ENCODE data around the gene ARMC5.

The ARMC5 gene

DNA sequence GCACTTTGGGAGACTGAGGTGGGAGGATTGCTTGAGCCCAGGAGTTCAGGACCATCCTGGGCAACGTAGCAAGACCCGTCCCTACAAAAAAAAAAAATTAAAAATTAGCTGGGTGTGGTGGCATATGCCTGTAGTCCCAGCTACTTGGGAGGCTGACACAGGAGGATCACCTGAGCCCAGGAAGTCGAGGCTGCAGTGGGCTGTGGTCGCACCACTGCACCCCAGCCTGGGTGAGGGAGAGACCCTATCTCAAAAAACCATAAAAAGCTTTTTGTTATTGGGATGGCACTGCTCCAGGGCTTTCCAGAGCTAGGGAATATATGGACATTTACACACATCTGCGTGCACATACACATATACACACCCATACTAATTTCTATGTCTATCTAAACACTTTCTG is 8.1 kb upstream of the ARMC5 start:
- no peaks in the 10 kb centered on the region for H3K27me3 ChIP-seq (replicated peaks; ENCODE audit: control insufficient read depth, insufficient read depth, low read length, poor library complexity, severe bottlenecking)
- H3K27ac ChIP-seq (ENCODE audit: insufficient read depth, low read length, poor library complexity, severe bottlenecking) = no peak overlapping the region
- H3K4me3 ChIP-seq (ENCODE audit: insufficient read depth, low read depth, low read length, poor library complexity, severe bottlenecking) = no peak overlapping the region
- H3K36me3 ChIP-seq (ENCODE audit: control insufficient read depth, insufficient read depth, low read length) = no peaks in the 10 kb centered on the region
- H3K4me1 ChIP-seq (ENCODE audit: control insufficient read depth, insufficient read depth, low read length, poor library complexity, severe bottlenecking) = peaks cover 3% of the 10 kb centered on the region
- DNase-seq = no peak
- H3K9me3 ChIP-seq (ENCODE audit: control insufficient read depth, low read length) = no peaks in the 10 kb centered on the region

DNA sequence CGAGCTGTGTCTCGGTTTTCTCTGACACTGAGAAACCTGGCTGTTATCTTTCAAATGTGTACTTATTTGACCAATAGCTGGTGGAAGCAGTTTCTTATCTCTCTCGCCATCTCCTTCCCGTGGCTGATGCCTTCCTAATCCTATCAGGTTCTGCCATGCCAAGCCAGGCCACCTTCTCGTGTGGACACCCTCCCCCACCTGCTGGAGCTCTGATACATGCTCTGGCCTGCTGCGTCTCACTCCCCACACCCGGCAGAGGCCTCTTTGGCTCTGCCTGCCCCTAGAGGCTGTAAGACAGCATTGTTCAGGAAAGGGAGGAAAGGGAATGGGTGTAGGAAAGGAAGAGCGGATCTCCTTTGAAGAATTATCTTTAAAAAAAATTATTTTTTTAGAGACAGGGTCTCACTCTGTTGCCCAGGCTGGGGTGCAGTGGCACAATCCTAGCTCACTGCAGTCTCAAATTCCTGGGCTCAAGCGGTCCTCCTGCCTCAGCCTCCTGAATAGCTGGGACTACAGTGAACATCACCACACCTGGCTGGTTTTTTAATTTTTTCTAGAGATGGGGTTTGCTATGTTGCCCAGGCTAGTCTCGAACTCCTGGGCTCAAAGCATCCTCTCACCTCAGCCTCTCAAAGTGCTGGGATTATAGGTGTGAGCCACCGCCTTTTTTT is 7.5 kb upstream of the ARMC5 start:
- Histone ChIP-seq H3K4me1 (ENCODE audit: control insufficient read depth, insufficient read depth, low read length, poor library complexity, severe bottlenecking) (peaks cover 3% of the 10 kb centered on the region), H3K36me3 (ENCODE audit: control insufficient read depth, insufficient read depth, low read length) (no peaks in the 10 kb centered on the region), H3K27me3 (replicated peaks; ENCODE audit: control insufficient read depth, insufficient read depth, low read length, poor library complexity, severe bottlenecking) (no peaks in the 10 kb centered on the region), H3K27ac (ENCODE audit: insufficient read depth, low read length, poor library complexity, severe bottlenecking) (no peak overlapping the region), H3K4me3 (ENCODE audit: insufficient read depth, low read depth, low read length, poor library complexity, severe bottlenecking) (no peak overlapping the region), H3K9me3 (ENCODE audit: control insufficient read depth, low read length) (no peaks in the 10 kb centered on the region)
- DNase-seq = no peak

DNA sequence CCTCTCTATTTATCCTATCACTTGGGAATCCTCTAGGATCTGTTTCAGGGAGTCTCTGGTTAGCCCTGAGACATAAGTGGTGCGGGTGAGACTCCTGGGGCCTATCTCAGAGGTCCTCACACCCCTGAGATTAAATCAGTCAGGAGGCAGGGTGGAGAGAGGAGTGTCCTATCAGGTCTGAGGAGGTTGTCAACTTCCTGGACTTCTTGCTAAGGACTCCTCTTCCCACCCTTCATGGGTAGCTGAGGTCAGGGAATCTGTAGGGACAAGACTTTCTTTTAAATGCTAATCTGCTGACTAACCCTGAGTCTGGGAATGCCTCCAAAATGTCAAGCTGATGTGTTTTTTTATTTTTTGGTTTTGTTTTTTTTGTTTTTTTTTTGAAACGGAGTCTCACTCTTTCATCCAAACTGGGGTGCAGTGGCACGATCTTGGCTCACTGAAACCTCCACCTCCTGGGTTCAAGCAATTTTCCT is 6.6 kb upstream of the ARMC5 start:
- no peak for DNase-seq
- Histone ChIP-seq H3K9me3 (ENCODE audit: control insufficient read depth, low read length) (no peaks in the 10 kb centered on the region), H3K4me3 (ENCODE audit: insufficient read depth, low read depth, low read length, poor library complexity, severe bottlenecking) (no peak overlapping the region), H3K27me3 (replicated peaks; ENCODE audit: control insufficient read depth, insufficient read depth, low read length, poor library complexity, severe bottlenecking) (no peaks in the 10 kb centered on the region), H3K36me3 (ENCODE audit: control insufficient read depth, insufficient read depth, low read length) (no peaks in the 10 kb centered on the region), H3K27ac (ENCODE audit: insufficient read depth, low read length, poor library complexity, severe bottlenecking) (no peak overlapping the region), H3K4me1 (ENCODE audit: control insufficient read depth, insufficient read depth, low read length, poor library complexity, severe bottlenecking) (peaks cover 3% of the 10 kb centered on the region)

DNA sequence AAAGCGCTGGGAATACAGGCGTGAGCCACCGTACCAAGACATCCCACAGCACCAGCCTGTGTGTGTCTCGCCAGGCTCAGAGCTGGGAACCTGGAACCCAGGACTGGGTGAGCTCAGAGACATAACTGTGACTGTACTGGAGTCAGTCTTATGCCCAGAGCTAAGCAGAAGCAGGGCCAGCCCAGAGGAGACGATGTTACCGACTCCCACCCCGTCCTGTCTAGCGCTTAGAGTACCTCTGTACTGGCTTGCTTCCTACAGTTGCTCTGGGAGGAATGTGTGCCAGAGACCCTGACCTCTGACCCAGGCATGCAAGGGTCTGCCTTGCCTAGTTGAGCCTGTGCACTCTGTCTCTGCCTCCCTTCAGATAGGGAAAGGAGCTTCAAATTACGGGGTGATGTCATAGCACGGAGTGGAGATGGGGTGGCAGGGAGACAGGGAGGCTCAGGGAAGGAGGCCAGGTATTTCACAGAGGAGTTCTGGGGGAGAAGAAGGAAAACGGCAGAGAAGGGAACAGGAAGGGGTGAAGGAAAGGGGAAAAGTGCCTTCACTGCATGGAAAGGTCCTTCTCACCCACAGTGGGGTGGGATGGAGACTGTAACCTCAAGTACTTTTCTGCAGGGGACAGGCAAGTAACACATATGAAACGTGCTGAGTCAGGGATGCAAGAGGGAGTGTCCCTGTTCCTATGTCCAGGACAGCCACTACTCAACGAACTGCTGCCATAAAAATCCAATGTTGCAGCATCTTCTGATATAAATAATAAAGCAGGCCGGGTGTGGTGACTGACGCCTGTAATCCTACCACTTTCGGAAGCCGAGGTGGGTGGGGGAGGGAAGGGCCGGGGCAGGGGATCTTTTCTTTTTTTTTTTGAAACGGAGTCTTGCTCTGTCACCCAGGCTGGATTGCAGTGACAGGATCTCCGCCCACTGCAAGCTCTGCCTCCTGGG is 5.8 kb upstream of the ARMC5 start:
- Histone ChIP-seq H3K27me3 (replicated peaks; ENCODE audit: control insufficient read depth, insufficient read depth, low read length, poor library complexity, severe bottlenecking) (no peaks in the 10 kb centered on the region), H3K27ac (ENCODE audit: insufficient read depth, low read length, poor library complexity, severe bottlenecking) (no peak overlapping the region), H3K4me1 (ENCODE audit: control insufficient read depth, insufficient read depth, low read length, poor library complexity, severe bottlenecking) (peaks cover 11% of the 10 kb centered on the region), H3K36me3 (ENCODE audit: control insufficient read depth, insufficient read depth, low read length) (no peaks in the 10 kb centered on the region), H3K9me3 (ENCODE audit: control insufficient read depth, low read length) (no peaks in the 10 kb centered on the region), H3K4me3 (ENCODE audit: insufficient read depth, low read depth, low read length, poor library complexity, severe bottlenecking) (no peak overlapping the region)
- DNase-seq = no peak

DNA sequence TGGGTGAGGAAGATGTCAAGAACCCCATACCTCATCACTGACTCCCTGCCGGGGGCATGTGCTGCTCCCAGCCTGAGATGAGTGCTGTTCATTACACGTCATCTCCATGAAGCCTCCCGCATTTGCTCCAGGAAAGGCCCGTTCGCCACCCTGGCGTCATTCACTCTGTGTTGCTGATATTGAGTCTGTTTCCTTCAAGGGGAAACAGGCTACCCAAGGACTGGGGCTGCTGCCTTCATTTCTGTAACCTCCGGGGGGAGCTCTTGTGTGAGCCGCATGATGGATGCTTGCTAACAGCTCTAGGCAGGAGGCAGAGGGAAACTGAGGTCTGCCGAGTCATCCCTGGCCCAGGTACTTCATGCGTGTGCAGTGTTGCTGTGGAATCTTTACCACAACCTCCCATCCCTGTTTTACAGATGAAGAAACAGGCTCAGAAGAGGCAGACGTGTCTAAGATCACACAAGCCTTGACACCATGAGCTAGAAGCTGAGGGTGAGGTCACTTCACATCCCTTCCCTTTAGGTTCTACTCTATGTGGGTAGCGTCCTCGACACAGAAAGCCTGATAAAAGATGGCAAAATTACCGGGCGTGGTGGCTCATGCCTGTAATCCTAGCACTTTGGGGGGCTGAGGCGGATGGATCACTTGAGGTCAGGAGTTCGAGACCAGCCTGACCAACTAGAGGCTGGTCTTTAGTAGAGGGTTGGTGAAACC is 3.5 kb upstream of the ARMC5 start:
- Histone ChIP-seq H3K27me3 (replicated peaks; ENCODE audit: control insufficient read depth, insufficient read depth, low read length, poor library complexity, severe bottlenecking) (no peaks in the 10 kb centered on the region), H3K4me1 (ENCODE audit: control insufficient read depth, insufficient read depth, low read length, poor library complexity, severe bottlenecking) (peaks cover 25% of the 10 kb centered on the region), H3K4me3 (ENCODE audit: insufficient read depth, low read depth, low read length, poor library complexity, severe bottlenecking) (no peak overlapping the region), H3K36me3 (ENCODE audit: control insufficient read depth, insufficient read depth, low read length) (no peaks in the 10 kb centered on the region), H3K27ac (ENCODE audit: insufficient read depth, low read length, poor library complexity, severe bottlenecking) (no peak overlapping the region), H3K9me3 (ENCODE audit: control insufficient read depth, low read length) (no peaks in the 10 kb centered on the region)
- no peak for DNase-seq

DNA sequence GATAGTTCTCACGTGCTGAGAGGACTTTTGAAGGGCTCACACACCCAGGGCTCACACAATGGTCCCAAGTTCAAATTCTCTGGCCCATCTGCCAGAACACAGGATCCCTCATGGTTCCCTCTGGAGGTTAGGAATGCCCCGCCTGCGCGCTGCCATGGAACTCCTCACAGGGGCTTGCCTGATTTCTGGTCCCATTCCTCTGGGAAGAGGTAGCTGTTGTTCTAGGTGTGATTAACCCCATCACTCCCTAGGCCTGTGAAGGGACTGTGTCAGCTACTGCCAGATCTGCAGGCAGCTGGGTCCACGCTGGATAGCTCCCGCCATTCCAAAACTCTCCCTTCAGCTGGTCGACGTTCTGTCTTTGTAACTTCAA is 2.3 kb upstream of the ARMC5 start:
- Histone ChIP-seq H3K27me3 (replicated peaks; ENCODE audit: control insufficient read depth, insufficient read depth, low read length, poor library complexity, severe bottlenecking) (no peaks in the 10 kb centered on the region), H3K4me3 (ENCODE audit: insufficient read depth, low read depth, low read length, poor library complexity, severe bottlenecking) (no peak overlapping the region), H3K27ac (ENCODE audit: insufficient read depth, low read length, poor library complexity, severe bottlenecking) (no peak overlapping the region), H3K4me1 (ENCODE audit: control insufficient read depth, insufficient read depth, low read length, poor library complexity, severe bottlenecking) (peaks cover 25% of the 10 kb centered on the region), H3K36me3 (ENCODE audit: control insufficient read depth, insufficient read depth, low read length) (no peaks in the 10 kb centered on the region), H3K9me3 (ENCODE audit: control insufficient read depth, low read length) (no peaks in the 10 kb centered on the region)
- DNase-seq = no peak

DNA sequence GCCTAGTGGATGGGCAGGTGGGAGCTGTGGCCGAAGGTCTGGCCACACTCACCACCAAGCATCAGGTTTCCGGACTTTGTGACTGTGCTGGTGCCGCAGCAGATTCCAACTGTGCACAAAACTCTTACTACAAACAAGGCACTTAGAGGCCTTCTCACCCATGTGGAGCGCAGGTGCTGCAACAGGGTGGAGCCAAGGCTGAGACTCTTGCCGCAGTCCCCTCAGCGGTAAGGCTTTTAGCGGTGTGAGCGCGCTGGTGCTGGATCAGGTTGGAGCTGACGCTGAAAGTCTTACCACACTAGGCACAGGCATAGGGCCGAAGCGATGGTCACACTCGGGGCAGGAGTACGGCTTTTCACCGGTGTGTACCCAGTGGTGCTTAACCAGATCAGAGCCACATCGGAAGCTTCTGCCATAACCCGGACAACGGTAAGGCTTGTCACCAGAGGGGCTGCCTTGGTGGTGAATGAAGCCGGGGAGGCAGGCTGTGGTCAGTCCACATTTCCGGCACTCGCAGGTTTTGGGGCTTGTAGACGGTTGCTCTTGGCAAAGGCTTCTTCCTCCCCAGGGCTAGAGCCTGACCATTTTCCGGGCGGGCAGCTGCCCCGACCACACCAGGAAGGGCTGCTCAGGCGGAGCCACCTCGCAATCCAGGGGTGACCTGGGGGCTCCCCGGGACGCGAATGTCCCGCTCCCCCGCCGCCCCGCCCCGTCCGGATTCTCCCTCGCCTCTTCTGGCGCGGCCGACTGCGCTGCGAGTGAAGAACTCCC is 1.0 kb upstream of the ARMC5 start:
- Histone ChIP-seq H3K4me3 (ENCODE audit: insufficient read depth, low read depth, low read length, poor library complexity, severe bottlenecking) (peak overlapping the region; percentile 86), H3K4me1 (ENCODE audit: control insufficient read depth, insufficient read depth, low read length, poor library complexity, severe bottlenecking) (peaks cover 25% of the 10 kb centered on the region), H3K27ac (ENCODE audit: insufficient read depth, low read length, poor library complexity, severe bottlenecking) (peak overlapping the region; percentile 99), H3K36me3 (ENCODE audit: control insufficient read depth, insufficient read depth, low read length) (peaks cover 5% of the 10 kb centered on the region), H3K9me3 (ENCODE audit: control insufficient read depth, low read length) (no peaks in the 10 kb centered on the region), H3K27me3 (replicated peaks; ENCODE audit: control insufficient read depth, insufficient read depth, low read length, poor library complexity, severe bottlenecking) (no peaks in the 10 kb centered on the region)
- peak; percentile 45 to 60 (median 56) for DNase-seq

DNA sequence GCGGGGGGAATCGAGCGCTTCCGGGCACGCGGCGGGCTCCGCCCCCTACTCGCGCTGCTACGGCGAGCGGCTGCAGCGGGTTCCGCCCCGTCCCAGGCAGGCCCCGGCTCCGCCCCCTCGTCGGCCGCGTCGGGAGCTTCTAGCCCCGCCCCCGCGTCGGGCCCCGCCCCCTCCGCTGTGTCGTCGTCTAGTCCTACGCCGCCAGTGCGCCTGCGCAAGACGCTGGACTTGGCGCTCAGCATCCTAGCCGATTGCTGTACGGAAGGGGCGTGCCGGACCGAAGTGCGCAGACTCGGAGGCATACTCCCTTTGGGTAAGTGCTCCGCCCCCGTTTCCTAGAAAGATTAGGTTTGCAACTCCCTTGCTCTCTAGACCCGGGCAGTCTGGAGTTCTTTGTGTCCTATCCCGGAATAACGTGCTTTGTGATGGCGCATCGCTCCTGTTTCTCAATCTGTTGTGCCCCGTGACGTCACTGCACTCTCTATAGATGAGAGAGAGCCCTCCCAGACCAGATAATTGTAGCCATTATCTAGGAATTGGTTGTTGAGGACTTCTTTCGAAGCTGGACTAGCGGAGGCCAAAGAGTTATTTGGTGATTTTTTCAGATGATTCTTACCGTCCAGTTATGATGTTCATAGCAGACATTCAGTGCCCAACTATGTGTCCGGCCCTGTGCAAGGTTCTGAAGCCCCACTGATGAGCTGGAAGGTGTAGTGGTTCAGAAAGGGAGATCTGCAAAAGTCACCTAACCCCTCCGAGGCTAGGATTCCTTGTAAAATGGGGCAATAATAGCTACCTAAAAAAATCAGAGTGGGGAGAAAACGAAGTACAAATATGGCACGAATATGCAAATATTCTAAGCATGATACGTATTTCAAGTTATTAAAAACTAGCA is 633 bp downstream of the ARMC5 start:
- Histone ChIP-seq H3K4me3 (ENCODE audit: insufficient read depth, low read depth, low read length, poor library complexity, severe bottlenecking) (peak overlapping the region; percentile 86), H3K27me3 (replicated peaks; ENCODE audit: control insufficient read depth, insufficient read depth, low read length, poor library complexity, severe bottlenecking) (no peaks in the 10 kb centered on the region), H3K4me1 (ENCODE audit: control insufficient read depth, insufficient read depth, low read length, poor library complexity, severe bottlenecking) (peaks cover 25% of the 10 kb centered on the region), H3K36me3 (ENCODE audit: control insufficient read depth, insufficient read depth, low read length) (peaks cover 10% of the 10 kb centered on the region), H3K9me3 (ENCODE audit: control insufficient read depth, low read length) (no peaks in the 10 kb centered on the region), H3K27ac (ENCODE audit: insufficient read depth, low read length, poor library complexity, severe bottlenecking) (peak overlapping the region; percentile 99)
- peak; percentile 99 to 100 (median 100) for DNase-seq

DNA sequence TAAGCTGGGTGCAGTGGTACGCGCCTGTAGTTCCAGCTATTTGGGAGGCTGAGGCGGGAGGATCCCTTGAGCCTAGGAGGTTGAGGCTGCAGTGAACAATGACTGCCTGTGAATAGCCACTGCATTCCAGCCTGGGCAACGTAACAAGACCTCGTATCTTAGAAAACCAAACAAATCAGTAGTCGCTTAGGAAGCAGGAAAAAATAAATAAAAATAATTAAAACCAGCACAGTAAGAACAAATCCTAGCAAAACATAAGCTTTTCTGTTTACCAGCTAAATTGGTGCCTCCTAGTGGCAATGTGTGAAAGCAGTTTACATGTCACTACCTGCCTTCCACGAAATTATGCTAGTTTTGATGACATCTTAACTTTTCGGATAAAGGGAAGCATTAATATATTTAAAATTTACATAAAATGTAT is 1.3 kb downstream of the ARMC5 start:
- no peak overlapping the region for H3K27ac ChIP-seq (ENCODE audit: insufficient read depth, low read length, poor library complexity, severe bottlenecking)
- DNase-seq = no peak
- H3K4me1 ChIP-seq (ENCODE audit: control insufficient read depth, insufficient read depth, low read length, poor library complexity, severe bottlenecking) = peaks cover 23% of the 10 kb centered on the region
- no peak overlapping the region for H3K4me3 ChIP-seq (ENCODE audit: insufficient read depth, low read depth, low read length, poor library complexity, severe bottlenecking)
- H3K9me3 ChIP-seq (ENCODE audit: control insufficient read depth, low read length) = no peaks in the 10 kb centered on the region
- peaks cover 10% of the 10 kb centered on the region for H3K36me3 ChIP-seq (ENCODE audit: control insufficient read depth, insufficient read depth, low read length)
- H3K27me3 ChIP-seq (replicated peaks; ENCODE audit: control insufficient read depth, insufficient read depth, low read length, poor library complexity, severe bottlenecking) = no peaks in the 10 kb centered on the region

Data from effector memory CD4-positive, alpha-beta T cell (primary cell).